GM19324 (cell line): ENCODE measurements around the gene TNFSF4.
"Not testable (repeated sequence)": the region's sequence is repeated elsewhere in the genome, so short reads cannot be mapped to it uniquely, and the experiment has no call there.

ENCODE experiments used
- ATAC-seq: cut with Tn5 transposase; IDR thresholded peaks from one replicate; pipeline ENCODE4 v1.9.1; 2021; ENCODE audit warnings: mild to moderate bottlenecking, moderate library complexity; ENCODE audit not compliant: unreplicated experiment, low FRiP score

TNFSF4 gene, protein sequence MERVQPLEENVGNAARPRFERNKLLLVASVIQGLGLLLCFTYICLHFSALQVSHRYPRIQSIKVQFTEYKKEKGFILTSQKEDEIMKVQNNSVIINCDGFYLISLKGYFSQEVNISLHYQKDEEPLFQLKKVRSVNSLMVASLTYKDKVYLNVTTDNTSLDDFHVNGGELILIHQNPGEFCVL

DNA sequence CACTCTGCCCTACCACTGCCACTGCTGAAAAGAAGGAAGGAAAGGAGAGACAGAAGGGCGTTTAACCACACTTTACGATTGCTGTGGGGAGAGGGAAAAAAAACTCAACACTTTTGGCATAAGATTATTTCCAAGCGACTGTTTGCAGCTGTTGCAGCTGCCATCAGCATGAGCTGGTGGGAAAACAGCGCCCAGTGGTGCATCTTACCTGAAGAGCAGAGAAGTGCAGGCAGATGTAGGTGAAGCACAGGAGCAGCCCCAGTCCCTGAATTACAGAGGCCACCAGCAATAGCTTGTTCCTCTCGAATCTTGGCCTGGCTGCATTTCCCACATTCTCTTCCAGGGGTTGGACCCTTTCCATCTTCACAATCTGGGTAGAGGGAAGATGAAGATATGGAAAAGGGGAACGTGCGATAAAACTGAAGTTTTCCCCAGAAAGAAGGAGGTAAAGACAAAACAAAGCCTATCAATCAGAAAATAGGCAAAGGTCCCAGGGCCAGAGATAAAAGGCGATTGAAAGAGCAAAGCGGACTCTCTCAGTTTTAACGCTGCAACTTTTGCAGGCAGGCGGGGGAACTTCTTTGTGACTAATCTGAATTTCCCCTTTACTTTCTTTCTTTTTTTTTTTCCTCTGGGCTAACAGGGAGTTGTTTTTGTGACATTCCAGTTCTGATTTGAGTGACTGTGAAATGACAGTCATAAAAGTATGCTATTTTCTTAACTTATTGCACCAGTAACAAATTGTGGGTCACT lies at the start of gene TNFSF4:
Gene TNFSF4 (minus strand): TSS at position 516 of the 753 bp plus-strand sequence. CDS start 155 bp downstream, at position 361.
- no peak for ATAC-seq

DNA sequence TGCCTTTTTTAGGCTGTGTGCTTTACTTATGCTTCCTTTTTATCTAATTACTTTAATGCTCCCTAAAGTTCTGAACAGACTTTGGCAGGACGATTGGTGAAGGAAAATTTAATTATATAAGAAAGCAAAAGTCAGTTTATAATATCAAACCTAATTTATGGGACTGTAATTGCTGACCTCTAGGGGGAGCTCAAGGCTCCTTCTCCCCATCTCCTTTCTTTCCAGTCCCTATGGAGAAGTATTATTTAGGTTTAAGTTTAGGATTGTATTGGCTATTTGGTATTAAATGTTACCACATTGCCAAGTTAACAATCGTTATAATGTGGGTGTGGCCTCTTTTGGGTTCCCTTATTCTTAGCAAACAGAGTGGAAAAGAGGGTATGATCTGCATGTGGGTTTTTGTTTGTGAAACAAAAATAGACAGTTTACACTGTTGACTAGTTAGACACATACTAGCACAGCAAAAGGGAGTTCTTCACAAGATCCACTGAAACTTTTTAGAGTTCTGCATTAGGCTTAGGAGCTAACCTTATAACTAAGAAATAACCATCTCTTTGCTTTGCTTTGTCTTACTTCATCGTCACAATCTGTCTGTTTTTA lies 48.2 kb upstream of the TNFSF4 start:
- no peak for ATAC-seq

DNA sequence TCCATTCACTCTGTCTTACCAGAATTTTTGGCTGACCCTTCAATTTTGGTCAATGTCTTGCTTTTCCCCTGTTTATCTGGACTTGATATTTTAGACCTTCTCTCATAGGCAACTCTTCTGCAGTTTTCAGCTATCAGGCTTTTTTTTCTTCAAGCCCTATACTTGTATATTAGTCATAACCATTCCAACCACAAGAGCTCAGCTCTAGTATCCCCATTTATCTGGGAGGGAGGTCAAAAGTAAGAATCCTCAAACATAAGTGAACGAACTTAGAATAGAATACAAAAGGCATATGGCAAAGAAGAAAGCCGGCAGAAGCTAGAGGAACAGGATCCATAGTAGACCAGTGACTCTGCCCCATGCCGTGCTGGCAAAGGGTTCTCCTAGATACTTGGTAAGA lies 45.9 kb upstream of the TNFSF4 start:
- no peak for ATAC-seq

GRCh38 chr1:173249349-173249748 lies 42.2 kb upstream of the TNFSF4 start:
- ATAC-seq = no peak

GRCh38 chr1:173248247-173248940 lies 41.3 kb upstream of the TNFSF4 start:
- no peak for ATAC-seq

DNA sequence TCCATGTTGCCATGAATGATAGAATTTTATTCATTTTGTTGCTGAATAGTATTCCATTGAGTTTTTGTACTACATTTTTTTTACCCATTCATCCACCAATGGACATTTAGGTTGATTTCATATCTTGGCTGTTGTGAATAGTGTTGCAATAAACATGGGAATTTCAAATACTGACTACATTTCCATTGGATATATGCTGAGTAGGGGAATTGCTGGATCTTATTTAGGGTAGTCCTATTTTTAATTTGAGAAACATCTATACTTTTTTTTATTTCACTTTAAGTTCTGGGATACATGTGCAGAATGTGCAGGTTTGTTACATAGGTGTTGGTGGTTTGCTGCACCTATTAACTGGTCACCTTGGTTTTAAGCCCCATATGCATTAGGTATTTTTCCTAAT lies 38.8 kb upstream of the TNFSF4 start:
- no peak for ATAC-seq

GRCh38 chr1:173243300-173243699 lies 36.2 kb upstream of the TNFSF4 start:
- no peak for ATAC-seq

- no peak for ATAC-seq
Observed at GRCh38 chr1:173241528-173242347, 34.6 kb upstream of the TNFSF4 start.

DNA sequence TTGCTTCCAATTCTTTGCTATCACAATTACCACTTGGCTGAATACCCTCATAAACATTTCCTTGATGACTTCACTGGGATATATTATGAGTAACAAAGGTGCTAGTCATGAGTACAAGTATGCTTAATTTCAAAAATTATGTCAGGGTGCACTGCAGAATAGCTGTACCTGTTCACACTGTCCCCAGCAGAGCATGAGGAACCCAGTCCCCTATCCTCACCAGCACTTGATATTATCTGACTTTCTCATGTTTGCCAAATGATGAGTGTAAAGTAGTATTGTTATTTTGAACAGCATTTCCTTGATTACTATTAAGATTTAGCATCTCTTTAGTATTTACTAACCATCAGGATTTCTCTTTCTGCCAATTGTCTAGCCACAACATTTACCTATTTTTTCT lies 33.5 kb upstream of the TNFSF4 start:
- no peak for ATAC-seq

- ATAC-seq = no peak
Observed at GRCh38 chr1:173239058-173239457, 31.9 kb upstream of the TNFSF4 start.

DNA sequence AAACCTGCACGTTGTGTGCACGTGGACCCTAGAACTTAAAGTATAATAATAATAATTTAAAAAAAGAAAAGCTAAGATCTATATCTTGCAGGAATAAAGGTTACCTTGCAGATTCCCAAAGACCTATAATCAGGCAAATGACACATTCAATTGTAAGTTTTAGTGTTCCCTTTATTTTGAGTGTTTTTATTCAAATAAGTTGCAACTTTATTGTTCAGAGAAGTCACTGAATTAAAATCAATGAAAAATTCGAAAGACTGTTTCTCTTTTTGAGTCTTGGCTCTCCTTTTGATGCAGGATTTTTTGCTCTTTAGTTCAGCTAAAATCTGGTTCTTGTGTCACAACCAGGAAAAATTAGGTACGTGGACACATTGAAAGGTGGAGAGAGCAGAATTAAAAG lies 27.8 kb upstream of the TNFSF4 start:
- ATAC-seq = no peak

DNA sequence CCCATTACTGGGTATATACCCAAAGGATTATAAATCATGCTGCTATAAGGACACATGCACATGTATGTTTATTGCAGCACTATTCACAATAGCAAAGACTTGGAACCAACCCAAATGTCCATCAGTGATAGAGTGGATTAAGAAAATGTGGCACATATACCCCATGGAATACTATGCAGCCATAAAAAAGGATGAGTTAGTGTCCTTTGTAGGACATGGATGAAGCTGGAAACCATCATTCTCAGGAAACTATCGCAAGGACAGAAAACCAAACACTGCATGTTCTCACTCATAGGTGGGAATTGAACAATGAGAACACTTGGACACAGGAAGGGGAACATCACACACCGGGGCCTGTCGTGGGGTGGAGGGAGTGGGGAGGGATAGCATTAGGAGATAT lies 27.3 kb upstream of the TNFSF4 start:
- not testable (repeated sequence) for ATAC-seq

- not testable (repeated sequence) for ATAC-seq
Observed at GRCh38 chr1:173229031-173229430, 21.9 kb upstream of the TNFSF4 start.

DNA sequence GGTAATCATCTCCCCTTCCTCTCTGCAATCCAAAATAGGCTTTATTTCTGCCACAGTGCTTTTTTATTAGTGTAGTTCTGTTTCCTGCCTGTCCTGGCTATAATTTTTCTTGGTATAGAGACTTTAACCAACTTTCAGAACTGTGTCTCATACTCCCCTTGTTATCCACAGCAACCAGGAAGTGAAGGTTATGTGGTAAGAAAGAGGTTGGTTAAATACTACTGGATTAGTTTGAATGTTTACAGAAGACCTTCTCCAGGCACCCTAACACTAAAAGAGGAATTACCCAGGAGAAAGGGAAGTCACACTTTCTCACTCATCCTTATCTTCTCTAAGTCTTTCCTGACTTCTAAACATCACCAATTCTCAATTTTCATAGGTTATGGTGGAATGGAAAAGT lies 17.8 kb upstream of the TNFSF4 start:
- no peak for ATAC-seq

DNA sequence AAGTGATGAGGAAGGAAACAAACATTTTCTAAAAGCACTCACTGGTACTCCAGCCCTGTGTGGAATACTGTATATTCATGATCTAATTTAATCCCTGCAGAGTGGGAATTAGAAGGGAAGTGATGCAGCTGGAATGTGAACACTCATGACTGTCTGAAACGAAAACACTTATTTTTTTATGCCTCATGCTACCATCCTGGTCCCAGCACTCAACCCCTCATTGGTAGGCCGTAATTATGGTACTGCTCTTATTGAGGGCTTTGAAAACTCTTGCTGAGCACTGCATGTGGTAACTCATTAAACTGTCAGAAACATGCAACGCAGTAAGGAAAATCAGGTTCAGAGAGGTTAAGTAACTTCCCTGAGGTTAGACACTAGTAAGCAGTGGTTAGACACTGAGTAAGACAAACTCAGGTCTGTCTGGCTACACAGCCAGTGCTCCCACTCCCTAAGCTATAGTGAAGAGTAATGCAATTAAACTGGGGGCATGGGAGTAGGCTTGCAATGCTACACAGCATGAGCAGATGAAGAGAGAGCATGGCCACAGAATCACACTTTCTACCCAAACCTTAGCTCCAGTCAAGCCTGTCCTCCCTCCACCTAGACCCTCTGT lies 17.3 kb upstream of the TNFSF4 start:
- no peak for ATAC-seq

DNA sequence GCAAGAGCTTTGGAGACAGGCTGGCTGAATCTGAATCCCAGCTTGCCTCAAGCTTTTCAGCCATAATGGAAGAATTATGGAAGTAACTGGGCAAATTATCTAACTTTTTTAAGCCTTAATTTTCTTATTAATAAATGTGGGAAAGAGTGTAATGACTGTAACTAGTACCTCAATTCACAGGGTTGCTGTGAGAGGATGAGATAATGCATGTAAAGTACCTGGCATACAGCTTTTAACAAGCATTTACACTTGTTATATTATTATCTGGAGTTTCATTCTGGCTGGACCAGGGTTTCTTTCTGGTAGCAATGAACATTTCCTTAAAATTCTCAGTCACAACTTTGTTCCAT lies 15.9 kb upstream of the TNFSF4 start:
- no peak for ATAC-seq

DNA sequence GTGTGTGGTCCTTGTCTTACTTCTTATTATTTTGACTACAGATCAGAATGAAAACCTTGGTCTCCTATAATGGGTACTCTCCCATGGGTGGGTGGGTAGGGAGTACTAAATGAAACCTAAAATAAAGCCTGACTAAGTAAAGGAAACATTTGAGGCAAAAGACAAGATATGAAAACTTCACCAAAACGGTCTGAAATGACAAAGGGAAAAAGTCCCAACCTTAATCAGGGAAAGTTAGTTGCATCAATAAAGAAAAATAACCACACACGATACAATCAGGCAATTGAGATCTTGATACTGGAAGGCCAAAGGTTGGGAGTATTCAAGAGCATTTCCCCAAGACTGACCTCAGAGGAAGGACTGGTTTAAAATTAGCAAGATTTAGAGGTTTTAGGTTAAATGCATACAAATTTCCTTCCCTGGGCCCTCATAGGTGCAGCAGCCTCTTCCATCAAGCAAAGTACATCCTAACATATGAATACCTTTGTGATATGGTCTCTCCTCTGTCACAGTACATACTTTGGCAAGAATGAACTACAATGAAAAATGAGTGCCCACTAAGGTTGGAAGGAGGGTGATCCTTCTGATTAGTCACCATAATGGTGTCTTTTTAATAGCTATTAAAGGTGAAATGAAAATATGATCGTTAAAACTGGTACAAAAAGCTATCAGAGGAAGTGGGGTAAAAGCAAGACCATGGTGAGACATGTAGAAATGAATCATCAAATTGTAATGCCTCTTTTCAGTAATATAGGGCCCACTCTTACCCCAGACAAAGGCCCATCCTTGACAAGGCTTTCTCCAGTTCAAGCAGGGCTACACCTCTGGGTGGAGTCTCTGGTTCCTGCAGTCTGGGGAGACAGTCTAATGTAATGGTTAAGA lies 15.3 kb upstream of the TNFSF4 start:
- no peak for ATAC-seq

- no peak for ATAC-seq
Observed at GRCh38 chr1:173220157-173220556, 13.0 kb upstream of the TNFSF4 start.

DNA sequence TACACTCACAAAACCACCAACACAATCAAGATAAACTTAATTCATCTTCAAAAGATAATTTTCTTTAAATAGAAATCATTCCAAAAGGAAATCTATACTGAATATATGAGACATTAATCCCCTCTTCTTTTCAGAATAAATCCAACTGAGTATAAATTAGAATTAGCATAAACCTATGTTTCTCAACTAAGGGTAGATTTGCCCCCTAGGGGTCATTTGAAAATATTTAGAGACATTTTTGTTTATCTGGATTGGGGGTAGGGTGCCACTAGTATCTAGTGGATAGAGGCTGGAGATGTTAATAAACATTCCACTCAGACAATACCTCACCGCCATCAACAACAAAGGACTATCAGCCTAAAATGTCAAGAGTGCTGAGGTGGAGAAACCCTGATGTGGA lies 6.5 kb upstream of the TNFSF4 start:
- no peak for ATAC-seq
